Measurements from ENCODE around the gene NGEF.

DNA sequence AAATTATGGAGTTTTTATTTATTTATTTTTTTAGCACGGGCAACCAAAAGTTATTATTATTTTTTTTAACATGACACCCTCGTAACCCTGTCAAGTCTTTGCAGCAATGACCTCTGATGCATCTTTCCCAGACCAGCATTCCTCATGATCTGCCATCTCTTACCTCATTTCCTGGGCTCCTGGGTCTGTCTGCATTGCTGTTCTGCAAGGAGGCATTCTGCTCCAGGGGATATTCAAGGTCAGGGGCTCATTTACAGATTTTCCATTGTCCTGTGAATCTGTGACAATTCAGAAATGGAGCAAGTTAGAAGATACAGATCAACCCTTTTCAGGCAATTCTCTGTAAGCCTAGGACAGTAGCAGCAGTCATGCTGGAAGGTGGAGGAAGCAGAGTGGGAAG is 43.0 kb downstream of the NGEF start:
- TF ChIP-seq EZH2 (IDR thresholded peaks at IDR 0.05; ENCODE audit: insufficient read depth, low read length) = no peak
- TF ChIP-seq CTCF (IDR thresholded peaks at IDR 0.05; ENCODE audit: insufficient read depth, low read depth, low read length) = no peak
